ENCODE measurements around the gene SETMAR.

DNA sequence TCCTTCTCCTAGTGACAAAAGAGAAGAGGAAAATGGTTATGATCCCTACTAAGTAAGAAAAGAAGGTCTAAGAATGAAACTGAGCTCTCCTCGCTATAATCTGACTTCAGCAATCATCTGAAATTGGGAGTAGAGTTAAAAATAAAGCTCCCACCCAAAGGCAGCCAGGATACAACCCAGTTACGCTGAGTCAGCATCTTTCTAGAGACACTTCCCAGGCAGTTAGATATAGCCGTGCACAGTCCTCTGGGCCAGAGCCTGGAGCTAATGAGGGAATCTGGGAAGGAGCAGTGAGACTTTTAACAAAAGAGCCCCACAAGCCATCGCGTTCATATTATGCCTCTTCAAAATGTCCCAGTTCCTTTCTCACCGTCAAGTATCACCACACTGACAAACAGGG, 39.1 kb upstream of the SETMAR start:
- TF ChIP-seq, protein P1, sequence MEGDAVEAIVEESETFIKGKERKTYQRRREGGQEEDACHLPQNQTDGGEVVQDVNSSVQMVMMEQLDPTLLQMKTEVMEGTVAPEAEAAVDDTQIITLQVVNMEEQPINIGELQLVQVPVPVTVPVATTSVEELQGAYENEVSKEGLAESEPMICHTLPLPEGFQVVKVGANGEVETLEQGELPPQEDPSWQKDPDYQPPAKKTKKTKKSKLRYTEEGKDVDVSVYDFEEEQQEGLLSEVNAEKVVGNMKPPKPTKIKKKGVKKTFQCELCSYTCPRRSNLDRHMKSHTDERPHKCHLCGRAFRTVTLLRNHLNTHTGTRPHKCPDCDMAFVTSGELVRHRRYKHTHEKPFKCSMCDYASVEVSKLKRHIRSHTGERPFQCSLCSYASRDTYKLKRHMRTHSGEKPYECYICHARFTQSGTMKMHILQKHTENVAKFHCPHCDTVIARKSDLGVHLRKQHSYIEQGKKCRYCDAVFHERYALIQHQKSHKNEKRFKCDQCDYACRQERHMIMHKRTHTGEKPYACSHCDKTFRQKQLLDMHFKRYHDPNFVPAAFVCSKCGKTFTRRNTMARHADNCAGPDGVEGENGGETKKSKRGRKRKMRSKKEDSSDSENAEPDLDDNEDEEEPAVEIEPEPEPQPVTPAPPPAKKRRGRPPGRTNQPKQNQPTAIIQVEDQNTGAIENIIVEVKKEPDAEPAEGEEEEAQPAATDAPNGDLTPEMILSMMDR (optimal IDR thresholded peaks at IDR 0.05 in 1 of 3, IDR thresholded peaks at IDR 0.05 in 1 of 3, conservative IDR thresholded peaks at IDR 0.05 in 1 of 3; ENCODE audit: extremely low read depth in 1 of 3, insufficient read depth in 2 of 3, low read length in 3 of 3) = no peak
- no peak for TF ChIP-seq EZH2 (IDR thresholded peaks at IDR 0.05; ENCODE audit: low read length)

All from keratinocyte (primary cell).